GM18505 (cell line): ENCODE data around the gene WDR88.

Experiments used
- ATAC-seq: cut with Tn5 transposase; IDR thresholded peaks from one replicate; pipeline ENCODE4 v1.9.1; 2021; ENCODE audit not compliant: unreplicated experiment
- POLR2A ChIP-seq: IDR thresholded peaks from 4 replicates; pipeline ENCODE4 v1.6.1; 2011; ENCODE audit warnings: borderline replicate concordance; ENCODE audit not compliant: insufficient read depth, insufficient read length; ENCODE audit errors: extremely low read depth

The WDR88 gene

DNA sequence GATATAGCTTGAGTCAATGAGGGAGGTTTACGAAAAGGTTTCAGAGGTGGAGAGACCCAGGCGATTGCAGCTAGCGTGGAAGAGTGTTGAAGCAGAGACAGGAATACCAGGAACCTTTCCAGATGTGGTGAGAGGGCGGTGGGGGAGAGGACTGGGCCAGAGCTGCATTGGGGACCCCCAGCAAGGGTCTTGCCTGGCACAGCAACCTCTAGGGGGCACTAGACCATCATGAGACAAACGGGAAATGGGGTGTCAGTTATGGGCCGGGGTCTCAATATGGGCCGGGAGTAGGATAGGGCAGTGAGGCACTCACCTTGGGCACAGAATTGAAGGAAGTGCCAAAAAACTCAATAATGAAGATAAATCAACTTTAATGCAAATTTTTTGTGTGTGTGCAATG lies 60.1 kb downstream of the WDR88 start:
- ATAC-seq: no peak
- TF ChIP-seq POLR2A: no peak

DNA sequence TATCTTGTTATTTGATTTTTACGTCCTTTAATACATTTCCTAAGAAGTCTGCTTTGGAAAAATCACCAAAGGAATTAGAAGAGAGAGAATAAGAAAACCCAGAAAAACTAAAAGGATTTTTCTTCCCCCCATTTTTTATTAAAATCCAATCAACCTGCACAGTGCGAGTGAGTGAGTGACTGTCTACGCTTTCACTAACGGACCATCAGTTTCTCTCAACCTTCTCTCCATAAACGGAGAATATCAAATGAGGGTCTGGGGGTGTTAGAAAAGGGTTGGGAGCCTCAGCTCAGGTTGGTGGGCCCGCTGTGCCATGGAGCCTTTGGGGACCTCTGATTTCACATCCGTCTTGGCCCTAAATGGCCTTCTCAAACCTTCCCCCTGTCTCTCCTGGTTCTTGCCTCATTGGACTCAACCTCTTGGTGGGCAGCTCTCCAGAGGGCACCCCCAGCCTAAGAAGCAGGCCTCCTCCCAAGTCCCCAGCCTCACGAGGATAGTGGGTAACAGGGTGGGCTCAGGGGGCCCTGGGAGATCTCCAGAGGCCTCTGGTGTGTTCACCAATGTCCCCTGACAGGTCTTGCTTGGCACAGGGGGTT lies 61.5 kb downstream of the WDR88 start:
- no peak for TF ChIP-seq POLR2A
- no peak for ATAC-seq

DNA sequence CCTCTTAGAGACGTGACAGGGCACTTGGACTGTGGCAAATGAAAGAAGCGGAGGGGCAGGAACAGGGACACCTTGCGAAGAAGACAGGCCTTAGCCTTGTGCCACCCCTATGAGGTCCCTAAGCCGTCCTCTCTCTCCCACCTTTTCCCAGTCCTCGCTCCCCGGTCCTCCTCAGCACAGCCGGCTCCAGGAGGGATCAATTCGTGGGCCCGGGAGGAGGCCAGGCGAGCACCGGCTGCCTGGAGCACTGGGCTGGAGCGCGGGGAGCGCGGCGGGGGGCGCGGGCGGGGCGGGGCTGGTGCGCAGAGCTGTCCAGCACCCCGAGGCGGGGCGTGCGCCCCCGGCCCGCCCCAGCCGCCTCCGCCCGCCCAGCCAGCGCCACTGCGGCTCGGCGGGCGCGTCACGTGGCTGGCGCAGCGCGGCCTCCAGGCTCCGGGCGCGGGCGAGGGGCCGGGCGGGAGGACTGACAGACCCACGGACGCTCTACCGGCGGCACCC lies 62.0 kb downstream of the WDR88 start, which contains the start of gene LRP3:
Gene LRP3, plus strand, starts transcription at position 466 of the 498 bp plus-strand sequence. CDS start 456 bp downstream, outside the sequence.
- no peak for ATAC-seq
- no peak for TF ChIP-seq POLR2A

DNA sequence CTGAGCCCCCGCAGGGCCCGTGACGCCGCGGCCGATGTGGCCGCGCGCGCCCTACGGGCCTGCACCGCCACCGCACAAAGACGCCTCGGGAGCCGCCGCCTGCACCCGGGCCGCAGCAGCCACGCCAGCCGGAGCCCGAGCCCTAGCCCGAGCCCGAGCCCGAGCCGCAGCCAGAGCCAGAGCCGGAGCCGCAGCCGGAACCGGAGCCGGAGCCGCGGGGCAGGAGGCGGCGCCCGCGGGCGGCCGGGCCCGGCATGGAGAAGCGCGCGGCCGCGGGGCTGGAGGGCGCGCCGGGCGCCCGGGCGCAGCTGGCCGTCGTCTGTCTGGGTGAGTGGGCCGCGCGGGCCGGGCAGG lies 62.6 kb downstream of the WDR88 start:
- TF ChIP-seq POLR2A: no peak
- ATAC-seq: no peak

DNA sequence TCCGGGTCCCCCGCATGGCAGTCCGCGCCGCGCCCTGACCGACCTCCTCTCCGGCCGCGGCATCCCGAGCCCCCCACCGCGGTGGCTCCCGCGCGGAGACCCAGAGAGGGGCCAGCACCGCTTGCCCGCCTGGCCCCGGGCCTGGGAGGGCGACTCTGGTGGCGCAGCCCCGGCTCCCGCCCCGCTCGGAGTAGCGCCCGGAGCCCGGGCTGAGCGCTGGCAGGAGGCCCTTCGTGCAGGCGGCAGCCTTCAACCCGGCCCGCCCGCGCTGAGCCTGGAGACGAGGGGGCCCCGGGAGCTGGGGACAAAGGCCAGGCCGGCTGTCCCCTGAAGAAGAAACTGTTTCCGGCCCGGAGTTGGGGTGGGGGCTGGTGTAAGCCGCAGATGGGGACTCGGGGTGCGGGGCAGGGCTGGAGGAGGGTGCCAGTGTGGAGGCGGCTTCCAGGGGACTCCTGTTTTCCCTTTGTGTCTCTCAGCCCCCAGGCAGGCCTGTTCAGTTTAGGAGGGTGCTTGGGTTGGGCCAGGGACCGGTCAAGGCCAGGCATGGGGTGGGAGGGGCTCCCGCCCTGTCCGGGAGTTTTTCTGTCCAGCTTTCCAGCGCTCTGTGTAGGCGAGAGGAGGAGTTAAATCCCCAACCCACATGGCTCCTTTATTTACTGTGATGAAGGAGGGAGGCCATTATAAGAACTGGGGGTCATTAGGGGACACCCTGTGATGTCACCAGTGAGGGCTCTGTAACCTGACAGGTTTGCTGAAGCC lies 63.2 kb downstream of the WDR88 start:
- no peak for ATAC-seq

DNA sequence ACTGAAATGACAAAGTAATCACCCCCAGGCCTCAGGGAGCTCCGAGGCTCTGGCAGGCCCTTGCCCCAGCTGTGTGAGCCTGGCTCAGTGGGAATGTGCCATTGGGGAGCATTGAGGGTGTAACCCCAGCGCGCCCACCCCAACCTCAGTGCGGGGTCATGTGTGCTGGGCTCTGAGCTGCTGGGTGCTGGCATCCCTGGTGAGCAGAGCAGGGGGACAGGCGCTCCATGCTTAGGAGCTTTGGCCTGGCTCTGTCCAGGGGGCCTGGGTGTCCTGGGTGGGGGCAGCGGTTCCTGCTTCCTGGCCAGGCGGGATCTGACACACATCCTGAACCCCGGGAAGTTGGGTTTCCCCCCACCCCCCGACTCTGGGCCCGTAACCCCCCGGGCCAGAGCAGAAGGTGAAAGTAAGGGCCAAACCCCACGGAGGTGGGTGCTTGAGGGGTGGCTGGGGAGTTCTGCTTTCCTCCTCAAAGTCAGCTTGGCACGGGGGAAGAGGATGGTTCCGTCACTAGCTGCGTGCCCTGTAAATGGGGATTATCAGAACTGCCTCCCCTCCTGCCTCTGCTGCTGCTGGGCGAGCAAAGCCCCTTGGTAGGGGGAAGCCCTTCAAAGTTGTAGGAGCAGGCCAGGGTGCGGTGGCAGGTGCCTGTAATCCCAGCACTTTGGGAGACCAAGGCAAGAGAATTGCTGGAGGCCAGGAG lies 63.9 kb downstream of the WDR88 start:
- ATAC-seq: no peak
- TF ChIP-seq POLR2A: no peak

More for the DNA sequence above, 63.2 kb downstream of the WDR88 start:
- no peak for TF ChIP-seq POLR2A

DNA sequence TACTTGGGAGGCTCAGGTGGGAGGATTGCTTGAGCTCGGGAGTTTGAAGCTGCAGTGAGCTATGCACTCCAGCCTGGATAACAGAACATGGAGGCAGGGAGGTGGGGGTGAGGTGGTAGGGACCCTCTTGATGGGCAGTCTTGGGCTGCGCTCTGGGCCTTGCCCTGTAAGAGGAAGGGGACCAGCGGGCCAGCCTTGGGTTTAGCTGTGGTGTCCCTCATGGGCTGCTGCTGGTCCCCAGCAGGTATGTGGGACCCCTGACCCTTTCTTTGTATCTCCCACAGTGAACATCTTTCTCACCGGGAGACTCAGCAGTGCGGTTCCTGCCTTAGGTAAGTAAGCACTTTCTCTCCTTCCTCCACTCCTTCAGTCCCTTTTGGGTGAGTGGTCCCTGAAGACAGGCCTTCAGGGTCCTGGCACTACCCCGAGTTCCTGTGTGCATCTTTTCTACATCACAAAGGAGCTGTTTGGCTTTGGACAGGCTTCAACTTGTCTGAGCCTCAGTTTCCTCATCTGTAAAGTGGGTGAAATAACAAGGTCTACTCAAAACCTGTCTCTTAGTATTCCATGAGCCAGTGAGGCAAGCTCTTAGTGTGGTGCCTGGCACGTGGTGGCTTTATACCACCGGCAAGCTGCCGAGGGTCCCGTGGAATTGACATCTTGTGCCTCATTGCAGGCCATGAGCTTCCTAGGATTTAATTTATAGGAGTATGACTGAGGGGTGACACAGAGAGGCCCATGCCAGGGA lies 64.7 kb downstream of the WDR88 start:
- TF ChIP-seq POLR2A: no peak
- no peak for ATAC-seq

DNA sequence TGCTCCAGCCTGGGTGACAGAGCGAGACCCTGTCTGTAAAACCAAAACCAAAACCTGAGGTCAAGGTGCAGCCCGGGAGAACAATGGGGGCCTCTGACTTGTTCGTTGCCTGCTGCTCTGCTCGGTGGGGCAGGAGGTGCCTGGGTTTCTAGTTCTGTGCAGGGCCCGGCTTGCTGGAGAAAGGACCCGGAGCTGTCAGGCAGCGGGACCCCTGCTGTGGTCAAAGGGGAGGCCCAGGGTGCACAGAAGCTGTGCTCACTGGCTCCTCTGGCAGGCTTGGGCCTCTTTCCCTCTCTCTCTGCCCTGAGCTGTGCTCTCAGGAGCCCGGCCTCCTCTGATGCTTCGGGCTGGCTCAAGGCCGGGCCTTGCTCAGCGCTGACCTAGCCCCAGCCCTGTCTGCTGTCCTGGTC lies 65.7 kb downstream of the WDR88 start:
- TF ChIP-seq POLR2A: no peak
- peak; percentile 48 for ATAC-seq

DNA sequence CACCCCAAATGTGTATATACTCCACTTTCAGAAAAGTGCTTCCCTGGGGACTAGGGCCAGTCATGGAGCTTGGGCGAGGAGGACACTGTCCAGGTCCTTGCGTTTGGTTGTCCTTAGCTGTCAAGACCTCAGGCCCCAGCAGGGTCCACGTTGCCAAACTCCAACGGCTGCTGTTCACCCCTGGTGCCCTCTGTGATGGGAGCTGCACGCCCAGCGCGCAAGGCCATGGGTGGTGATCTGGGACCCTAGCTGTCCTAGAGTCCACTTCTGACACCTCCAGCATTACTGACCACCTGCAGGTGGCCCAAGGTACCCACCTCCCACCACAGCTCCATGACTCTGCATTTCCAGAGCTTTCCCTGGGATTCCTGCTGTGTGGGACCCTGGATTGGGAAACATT lies 66.3 kb downstream of the WDR88 start:
- TF ChIP-seq POLR2A: no peak
- no peak for ATAC-seq

DNA sequence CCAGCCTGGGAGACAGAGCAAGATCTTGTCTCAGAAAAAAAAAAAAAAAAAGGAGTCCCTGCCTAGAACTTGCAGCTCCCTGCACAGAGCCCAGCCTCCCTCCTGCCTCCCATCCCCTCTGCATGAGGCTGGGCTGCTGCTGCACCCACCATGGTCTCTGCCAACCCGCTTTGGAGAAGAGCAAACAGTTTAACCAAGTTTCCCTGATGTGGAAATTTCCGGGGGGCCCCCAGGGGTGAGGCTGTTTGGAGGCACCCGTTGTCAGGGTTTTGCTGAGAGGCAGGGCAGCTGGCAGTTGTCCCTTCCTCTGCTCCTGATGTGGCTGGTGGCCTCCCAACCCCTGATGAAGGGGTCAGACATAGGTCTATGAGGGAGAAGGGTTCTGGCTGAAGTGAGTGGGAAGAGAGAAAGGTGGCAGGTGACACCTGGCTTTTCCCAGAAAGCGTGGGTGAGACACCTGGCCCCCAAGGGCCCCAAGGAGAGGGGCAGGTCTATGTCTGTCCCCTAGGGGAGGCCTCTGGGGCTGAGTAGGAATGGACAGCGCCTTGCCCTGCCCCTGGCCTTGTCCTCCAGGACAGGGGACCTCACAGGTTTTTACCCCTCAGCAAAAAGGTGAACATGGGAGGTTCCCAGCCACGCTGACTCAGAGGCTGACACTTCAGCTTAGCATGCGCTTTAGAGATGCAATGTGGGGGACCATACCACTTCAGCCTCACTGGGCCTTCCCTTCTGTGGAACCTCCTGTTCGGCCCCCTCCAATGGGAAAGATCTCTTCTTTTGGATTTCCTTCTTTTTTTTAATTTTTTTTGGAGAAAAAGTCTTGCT lies 67.7 kb downstream of the WDR88 start:
- ATAC-seq: no peak
- no peak for TF ChIP-seq POLR2A

DNA sequence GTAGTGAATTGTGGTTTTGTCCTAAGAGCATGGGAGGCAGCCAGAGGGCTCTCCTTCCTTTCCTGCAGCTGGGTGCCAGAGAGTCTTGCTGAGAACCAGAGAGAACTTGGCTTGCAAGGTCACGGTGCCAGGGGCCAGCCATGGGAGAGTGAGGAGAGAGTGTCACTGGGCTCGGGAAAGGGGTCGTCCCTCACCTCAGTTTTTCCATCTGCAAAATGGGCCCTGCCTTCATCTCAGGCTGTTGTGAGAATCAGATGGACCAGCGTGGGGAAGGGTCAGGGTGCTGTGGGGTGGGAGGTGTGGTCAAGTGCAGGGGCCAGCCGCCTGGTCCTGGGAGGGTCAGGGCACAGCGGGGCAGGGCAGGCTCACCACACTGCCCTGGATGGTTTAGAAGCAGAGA lies 69.6 kb downstream of the WDR88 start:
- TF ChIP-seq POLR2A: no peak
- no peak for ATAC-seq

DNA sequence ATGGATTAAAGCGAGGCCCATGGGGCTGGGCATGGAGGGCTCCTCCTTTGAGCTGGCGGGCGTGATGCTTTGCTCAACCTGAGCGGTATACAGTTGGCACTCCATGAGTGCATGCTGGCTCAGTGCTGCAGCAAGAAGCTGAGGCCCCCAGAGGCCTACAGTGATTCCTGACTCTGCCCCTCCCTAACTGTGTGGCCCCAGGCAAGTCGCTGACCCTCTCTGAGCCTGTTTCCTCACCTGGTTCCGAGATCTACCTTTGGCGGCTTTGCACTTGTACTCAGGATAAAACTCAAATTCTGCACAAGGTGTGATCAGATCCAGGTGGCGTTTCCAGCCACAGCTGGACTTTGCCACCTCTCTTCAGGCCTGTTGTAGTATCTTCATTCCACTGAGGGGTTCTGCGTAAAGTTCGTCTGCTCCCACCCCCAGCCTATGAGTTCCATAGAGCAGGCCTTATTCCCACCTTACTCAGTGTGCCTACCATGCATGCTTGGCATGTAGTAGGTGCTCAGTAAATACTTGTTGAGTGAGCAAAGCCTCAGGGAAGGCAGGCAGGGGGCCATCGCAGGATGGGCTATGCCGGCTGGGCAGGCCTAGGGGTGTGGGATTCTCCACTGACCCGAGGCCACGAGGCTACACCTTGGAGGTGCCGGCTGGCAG lies 70.1 kb downstream of the WDR88 start:
- no peak for ATAC-seq
- TF ChIP-seq POLR2A: no peak
